ENCODE data around the gene FLOT2.

- TF ChIP-seq CTCF (IDR thresholded peaks at IDR 0.05) (no peak), POLR2A (IDR thresholded peaks at IDR 0.05; ENCODE audit: low read depth) (no peak)
Observed at GRCh38 chr17:28896491-28896883, 1.0 kb downstream of the FLOT2 start.
